NCI-H446 treated with DMSO at 0.1 percent for 48 hours (cell line): Measurements from ENCODE around the gene GUCA2B.

Source experiments
- DNase-seq: peaks from one replicate; lab custom pipeline; 2025; lab: John Stamatoyannopoulos, UW

Gene GUCA2B

DNA sequence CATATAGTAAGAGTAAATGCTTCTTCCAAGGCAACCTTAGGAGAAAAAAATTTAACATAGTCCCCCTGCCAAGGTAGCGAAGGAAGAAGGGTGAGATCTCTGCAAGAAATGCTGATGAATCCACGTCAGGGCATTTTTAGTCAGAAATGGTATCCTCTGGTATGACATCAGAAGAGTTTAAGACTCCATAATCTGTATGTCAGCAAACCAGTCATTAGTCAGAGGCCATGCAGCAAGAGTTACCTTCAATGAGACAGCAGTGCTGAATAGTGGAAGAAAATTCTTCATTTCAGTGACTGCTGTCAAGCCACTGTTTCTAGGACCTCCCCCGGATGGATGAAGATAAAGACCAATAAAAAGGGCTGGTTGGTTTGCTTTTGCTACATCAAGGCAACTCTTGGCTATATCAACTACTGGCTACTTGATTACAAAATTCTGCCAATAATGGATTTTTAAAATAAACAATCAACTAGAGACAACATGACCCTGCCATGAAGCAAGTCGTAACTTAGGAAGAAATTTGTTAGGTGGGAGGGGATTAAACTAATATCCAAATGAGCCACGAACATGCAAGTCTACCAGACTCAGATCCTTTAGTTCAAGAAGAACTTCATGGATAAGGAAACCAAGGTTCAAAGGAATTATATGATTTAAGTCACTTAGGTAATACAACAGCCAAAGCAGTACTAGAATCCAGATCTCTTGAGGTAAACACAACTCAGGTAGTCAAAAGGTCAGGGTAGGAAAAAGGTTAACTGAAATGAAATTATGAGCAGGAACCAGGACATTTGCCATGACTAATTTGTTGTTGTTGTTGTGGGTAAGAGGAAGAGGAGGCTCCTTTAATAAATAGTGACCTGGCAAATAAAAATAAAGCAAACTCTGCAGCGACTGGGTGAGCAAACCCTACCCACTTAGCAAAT is 37.0 kb downstream of the GUCA2B start:
- DNase-seq, result no peak

DNA sequence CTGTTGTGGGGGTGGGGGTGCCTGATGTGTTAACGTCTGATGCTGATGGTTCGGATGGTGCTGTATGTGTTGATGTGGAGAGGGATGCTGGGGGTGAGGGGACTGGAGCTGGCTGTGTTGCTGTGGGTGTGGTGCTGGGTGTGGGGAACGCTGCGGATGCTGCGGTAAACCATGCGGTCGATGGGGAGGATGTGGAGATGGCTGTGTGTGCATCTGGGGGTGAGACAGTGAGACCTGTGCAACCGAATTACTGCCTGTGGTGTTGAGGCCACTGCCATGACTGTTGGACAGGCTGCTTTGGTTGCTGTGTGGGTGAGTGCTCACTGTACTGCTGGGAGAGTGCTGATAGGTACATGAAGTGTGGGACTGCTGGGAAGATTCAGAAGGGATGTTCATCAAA is 38.1 kb downstream of the GUCA2B start:
- DNase-seq, result no peak

DNA sequence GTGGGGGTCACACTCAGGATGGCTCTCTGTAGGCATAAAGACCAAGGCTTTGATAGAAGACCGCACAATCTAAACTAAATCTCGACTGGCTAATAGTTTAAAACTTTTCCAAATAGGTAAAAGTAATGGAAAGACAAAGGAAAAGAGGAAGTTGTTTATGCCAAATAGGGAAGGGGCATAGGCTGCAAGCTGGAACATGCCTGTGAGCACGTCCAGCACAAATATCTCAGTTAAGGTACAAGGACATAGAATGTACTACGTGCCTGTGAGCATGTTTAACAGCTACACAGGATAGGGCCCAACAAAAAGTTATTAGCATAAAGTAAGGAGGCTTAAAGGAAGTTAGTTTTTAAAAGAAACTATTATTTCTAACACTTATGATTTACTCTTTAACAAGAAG is 38.9 kb downstream of the GUCA2B start:
- DNase-seq, result no peak

DNA sequence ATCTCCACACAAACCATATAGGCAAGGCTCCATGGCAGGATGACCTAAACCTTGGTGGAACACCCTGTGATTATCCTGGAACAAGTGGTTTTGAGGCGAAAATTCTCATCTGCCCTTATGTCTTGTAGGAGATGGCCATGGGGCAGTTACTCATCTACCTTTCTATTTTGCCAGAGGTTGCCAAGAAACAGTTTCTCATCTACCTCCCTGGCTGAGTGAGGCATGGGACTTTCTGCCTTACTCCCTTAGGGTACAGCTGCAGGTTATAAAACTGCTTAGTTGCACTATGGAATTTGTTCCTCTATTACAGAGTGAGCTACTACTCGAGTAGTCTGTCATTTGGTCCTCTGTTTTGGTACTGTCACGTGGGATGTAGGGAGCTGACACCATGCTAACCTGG is 42.6 kb downstream of the GUCA2B start:
- no peak for DNase-seq

DNA sequence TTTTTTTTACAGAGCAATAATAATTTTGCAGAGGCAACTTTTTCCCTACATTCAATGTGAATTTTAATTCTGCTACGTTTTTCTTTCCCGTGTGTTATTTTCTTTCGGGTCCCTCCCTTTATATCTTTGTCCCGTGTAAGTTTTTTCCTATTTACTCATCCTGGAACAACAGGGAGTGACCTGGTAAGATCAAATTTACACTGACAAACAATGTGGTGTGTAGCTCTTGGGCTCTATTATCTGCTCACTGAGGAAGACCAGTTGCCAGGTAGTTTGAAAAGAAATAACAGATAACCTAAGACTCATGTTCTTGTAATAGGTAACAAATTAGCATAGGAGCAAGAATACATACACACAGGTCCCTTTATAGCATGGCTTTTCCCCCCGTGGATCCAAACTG is 45.0 kb downstream of the GUCA2B start:
- DNase-seq, result no peak

DNA sequence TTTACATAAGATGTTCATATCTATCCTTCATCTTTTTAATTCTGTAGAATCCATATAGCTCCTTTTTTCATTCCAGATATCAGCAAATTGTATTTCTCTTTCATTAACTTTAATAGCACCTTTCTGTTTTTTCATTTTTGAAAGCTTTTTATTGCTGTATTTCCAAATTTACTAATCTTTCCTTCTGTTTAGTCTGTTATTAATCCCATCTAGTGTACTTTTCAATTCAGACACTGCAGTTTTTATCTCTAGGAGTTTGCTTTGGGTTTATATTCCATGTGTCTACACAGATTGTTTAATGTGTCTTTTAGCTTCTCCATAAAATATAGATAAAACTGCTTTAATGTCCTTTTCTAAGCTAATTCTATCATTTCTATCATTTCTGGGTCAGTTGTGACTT is 48.8 kb downstream of the GUCA2B start:
- no peak for DNase-seq
